Measurements from ENCODE around the gene ANKRD36B.
"Not testable (repeated sequence)": the region's sequence is repeated elsewhere in the genome, so short reads cannot be mapped to it uniquely, and the experiment has no call there.

Gene ANKRD36B

DNA sequence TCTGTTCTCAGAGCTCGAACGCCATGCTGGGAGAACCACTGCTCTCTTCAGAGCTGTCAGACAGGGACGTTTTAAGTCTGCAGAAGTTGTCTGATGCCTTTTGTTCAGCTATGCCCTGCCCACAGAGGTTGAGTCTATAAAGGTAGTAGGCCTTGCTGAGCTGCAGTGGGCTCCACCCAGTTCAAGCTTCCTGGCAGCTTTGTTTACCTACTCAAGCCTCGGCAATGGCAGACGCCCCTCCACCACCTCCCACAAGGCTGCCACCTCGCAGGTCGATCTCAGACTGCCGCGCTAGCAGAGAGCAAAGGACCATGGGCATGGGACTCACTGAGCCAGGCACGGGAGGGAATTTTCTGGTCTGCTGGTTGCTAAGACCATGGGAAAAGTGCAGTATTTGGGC lies 11.9 kb upstream of the ANKRD36B start:
- H3K4me3 Mint-ChIP-seq; DNase-seq; H3K27ac Mint-ChIP-seq; H3K4me1 Mint-ChIP-seq; H3K36me3 Mint-ChIP-seq (ENCODE audit: low read depth); H3K27me3 Mint-ChIP-seq (ENCODE audit: low read depth, poor library complexity); H3K9me3 Mint-ChIP-seq: not testable (repeated sequence)

DNA sequence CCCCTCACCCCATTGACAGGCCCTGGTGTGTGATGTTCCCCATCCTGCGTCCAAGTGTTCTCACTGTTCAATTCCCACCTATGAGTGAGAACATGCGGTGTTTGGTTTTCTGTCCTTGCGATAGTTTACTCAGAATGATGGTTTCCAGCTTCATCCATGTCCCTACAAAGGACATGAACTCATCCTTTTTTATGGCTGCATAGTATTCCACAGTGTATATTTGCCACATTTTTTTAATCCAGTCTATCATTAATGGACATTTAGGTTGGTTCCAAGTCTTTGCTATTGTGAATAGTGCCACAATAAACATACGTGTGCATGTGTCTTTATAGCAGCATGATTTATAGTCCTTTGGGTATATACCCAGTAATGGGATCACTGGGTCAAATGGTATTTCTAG lies 6.5 kb upstream of the ANKRD36B start:
- not testable (repeated sequence) for H3K4me1 Mint-ChIP-seq; H3K36me3 Mint-ChIP-seq (ENCODE audit: low read depth); H3K9me3 Mint-ChIP-seq; H3K27ac Mint-ChIP-seq; DNase-seq; H3K27me3 Mint-ChIP-seq (ENCODE audit: low read depth, poor library complexity); H3K4me3 Mint-ChIP-seq

DNA sequence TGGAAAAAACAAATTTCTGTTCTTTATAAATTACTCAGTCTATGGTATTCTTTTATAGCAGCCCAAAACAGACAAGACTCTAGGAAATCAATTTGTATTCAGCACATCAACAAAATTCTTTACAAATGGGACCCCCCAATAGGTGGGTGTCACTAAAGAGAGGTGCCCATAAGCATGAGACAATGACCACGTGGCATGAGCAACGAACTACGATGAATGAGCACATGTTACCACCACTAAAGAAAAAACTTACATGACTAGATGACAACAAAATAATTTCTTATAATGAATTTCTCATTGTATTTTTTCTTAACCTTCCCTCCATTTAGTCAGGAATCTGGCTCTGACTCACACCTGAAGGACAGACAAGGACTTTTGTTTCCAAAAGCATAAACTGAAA lies 3.8 kb upstream of the ANKRD36B start:
- H3K36me3 Mint-ChIP-seq (ENCODE audit: low read depth); H3K4me3 Mint-ChIP-seq; H3K9me3 Mint-ChIP-seq; H3K27me3 Mint-ChIP-seq (ENCODE audit: low read depth, poor library complexity); H3K27ac Mint-ChIP-seq; DNase-seq; H3K4me1 Mint-ChIP-seq: not testable (repeated sequence)

DNA sequence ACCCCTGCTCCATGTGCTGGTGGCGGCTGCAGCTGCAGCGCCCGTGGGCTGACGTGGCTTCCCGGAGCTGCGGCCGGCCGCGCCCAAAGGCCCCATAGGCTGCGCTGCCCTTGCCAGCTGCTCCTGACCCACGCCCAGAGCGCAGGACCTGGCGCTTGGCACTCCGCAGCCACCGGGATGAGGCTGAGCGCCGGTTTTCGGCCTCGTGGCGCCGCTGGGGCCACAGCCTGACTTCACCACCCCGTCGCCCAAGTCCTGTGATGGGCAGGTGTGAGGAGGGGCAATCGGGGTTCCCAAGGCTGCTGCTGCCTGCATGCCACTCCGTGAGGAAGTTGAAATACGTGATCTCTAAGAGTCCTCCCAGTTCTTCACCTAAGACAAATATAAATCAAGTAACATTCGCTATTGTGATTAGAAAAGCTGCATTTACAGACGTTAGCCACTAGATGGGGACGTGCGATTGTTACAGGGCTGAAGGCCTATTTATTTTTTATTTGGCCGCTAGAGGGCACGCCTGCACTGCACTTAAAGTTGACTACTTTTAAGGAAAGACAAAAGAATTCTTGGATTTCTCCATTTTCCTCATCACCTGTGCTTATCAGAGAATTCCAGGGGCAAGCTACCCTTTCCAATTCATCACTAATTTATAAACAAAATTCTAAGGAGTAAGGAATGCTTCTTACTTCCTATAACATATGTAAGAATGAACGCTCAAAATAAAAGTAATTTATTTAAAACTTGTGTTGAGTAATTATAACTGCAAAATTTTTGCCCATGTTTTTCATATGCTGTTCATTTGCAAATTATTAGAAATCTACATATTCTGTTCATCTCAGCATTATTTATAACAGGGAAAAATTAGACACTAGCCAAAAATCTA lies 1.1 kb upstream of the ANKRD36B start:
- H3K9me3 Mint-ChIP-seq; H3K36me3 Mint-ChIP-seq (ENCODE audit: low read depth); H3K4me1 Mint-ChIP-seq; H3K27me3 Mint-ChIP-seq (ENCODE audit: low read depth, poor library complexity): not testable (repeated sequence)
- Mint-ChIP-seq H3K27ac (peak overlapping the region; percentile 74), H3K4me3 (peak overlapping the region; percentile 88)
- peak; percentile 82 for DNase-seq
- TF ChIP-seq, protein P1, sequence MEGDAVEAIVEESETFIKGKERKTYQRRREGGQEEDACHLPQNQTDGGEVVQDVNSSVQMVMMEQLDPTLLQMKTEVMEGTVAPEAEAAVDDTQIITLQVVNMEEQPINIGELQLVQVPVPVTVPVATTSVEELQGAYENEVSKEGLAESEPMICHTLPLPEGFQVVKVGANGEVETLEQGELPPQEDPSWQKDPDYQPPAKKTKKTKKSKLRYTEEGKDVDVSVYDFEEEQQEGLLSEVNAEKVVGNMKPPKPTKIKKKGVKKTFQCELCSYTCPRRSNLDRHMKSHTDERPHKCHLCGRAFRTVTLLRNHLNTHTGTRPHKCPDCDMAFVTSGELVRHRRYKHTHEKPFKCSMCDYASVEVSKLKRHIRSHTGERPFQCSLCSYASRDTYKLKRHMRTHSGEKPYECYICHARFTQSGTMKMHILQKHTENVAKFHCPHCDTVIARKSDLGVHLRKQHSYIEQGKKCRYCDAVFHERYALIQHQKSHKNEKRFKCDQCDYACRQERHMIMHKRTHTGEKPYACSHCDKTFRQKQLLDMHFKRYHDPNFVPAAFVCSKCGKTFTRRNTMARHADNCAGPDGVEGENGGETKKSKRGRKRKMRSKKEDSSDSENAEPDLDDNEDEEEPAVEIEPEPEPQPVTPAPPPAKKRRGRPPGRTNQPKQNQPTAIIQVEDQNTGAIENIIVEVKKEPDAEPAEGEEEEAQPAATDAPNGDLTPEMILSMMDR (IDR thresholded peaks at IDR 0.05) = peak; percentile 99

DNA sequence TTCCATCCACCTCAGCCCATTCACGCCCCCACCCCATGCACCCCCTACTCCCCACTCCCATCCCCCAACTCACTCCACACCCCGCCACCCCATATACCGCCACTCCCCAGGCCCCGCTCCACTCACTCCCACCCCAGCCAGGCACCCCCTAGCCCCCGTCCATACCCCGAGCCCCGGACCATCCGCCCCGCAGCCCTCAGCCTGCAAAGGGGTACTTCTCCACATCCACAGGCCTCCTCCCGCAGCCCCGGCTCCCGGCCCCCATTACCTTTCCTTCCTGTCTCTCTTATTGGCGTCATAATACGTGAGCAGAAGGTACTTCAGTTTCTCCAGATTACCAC lies 450 bp downstream of the ANKRD36B start:
- Mint-ChIP-seq H3K27ac (peak overlapping the region; percentile 99), H3K4me3 (peak overlapping the region; percentile 100)
- H3K27me3 Mint-ChIP-seq (ENCODE audit: low read depth, poor library complexity); H3K36me3 Mint-ChIP-seq (ENCODE audit: low read depth); H3K4me1 Mint-ChIP-seq; H3K9me3 Mint-ChIP-seq: not testable (repeated sequence)
- peak; percentile 12 for DNase-seq

DNA sequence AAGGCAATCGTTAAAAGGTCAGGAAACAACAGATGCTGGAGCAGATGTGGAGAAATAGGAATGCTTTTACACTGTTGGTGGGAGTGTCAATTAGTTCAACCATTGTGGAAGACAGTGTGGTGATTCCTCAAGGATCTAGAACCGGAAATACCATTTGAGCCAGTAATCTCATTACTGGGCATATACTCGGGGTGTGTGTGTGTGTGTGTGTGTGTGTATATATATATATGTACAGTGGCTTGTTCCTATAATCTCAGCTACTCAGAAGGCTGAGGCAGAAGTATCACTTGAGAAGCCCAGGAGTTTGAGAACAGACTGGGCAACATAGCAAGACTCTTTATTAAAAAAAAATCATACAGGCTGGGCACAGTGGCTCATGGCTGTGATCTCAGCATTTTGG lies 24.0 kb downstream of the ANKRD36B start:
- not testable (repeated sequence) for H3K27me3 Mint-ChIP-seq (ENCODE audit: low read depth, poor library complexity)

DNA sequence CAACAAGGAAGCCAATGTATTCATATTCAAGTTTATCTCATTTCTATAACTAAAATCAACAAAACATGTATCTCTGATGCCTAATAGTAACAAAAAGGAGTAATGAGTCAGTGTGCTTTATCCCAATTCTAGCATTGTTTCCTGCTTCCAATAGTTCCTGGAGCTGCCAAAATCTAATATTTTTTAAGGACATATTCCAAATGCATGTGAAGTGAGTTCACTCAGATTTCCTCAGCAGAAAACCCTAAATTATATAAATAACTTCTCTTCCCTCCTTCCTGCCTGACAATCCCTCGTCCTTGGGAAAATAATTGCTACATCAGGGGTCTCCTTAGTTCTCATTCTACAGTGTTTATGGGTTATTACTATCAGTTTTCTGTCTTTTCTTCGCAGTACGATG lies 37.3 kb downstream of the ANKRD36B start:
- DNase-seq; H3K4me3 Mint-ChIP-seq; H3K27me3 Mint-ChIP-seq (ENCODE audit: low read depth, poor library complexity); H3K9me3 Mint-ChIP-seq; H3K27ac Mint-ChIP-seq; H3K4me1 Mint-ChIP-seq: not testable (repeated sequence)
- peaks cover 42% of the 10 kb centered on the region for H3K36me3 Mint-ChIP-seq (ENCODE audit: low read depth)

More for the DNA sequence above, 24.0 kb downstream of the ANKRD36B start:
- peaks cover 15% of the 10 kb centered on the region for H3K36me3 Mint-ChIP-seq (ENCODE audit: low read depth)
- not testable (repeated sequence) for H3K27ac Mint-ChIP-seq, DNase-seq, H3K4me1 Mint-ChIP-seq, H3K4me3 Mint-ChIP-seq, H3K9me3 Mint-ChIP-seq

DNA sequence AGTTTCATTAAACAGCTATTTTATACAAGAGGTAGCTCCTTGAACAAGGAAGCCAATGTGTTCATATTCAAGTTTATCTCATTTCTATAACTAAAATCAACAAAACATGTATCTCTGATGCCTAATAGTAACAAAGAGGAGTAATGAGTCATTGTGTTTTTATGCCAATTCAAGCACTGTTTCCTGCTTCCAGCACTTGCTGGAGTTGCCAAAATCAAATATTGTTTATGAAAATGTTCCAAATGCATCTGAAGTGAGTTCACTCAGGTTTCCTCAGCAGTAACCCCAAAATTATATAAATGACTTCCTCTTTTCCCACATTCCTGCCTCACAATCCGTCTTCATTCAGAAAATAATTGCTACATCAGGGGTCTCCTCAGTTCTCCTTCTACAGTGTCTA lies 39.2 kb downstream of the ANKRD36B start:
- not testable (repeated sequence) for H3K4me3 Mint-ChIP-seq; H3K9me3 Mint-ChIP-seq; DNase-seq; H3K4me1 Mint-ChIP-seq; H3K27me3 Mint-ChIP-seq (ENCODE audit: low read depth, poor library complexity); H3K27ac Mint-ChIP-seq
- peaks cover 40% of the 10 kb centered on the region for H3K36me3 Mint-ChIP-seq (ENCODE audit: low read depth)

DNA sequence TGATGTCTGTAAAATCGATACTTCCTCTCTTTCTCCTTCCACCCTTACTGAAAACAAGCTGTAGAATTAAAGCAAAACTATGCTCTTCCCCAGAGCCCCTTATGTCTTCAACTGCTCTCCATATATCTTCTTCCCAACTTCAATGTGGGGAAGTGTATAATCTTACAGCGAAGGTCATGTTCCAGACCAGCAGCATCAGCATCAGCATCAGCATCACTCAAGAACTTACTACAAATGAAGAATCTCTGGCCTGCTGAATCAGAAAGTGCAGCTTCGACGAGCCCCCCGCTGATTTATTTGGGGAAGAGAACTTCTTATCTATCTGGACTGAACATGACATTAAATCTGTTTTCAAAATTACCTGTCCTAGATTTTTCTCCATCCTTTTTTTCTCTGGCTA lies 40.6 kb downstream of the ANKRD36B start:
- not testable (repeated sequence) for H3K4me1 Mint-ChIP-seq; H3K9me3 Mint-ChIP-seq; H3K4me3 Mint-ChIP-seq; DNase-seq; H3K27me3 Mint-ChIP-seq (ENCODE audit: low read depth, poor library complexity)
- peaks cover 40% of the 10 kb centered on the region for H3K36me3 Mint-ChIP-seq (ENCODE audit: low read depth)
- H3K27ac Mint-ChIP-seq = peak overlapping the region; percentile 93

DNA sequence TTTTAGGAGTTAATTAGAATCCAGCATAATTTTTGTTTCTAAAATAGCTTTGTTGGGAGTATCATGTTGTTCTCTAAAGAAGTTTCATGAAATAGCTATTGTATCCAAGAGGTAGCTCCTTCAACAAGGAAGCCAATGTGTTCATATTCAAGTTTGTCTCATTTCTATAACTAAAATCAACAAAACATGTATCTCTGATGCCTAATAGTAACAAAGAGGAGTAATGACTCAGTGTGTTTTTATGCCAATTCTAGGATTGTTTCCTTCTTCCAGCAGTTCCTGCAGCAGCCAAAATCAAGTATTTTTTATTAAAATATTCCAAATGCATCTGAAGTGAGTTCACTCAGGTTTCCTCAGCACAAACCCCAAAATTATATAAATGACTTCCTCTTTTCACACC lies 41.1 kb downstream of the ANKRD36B start:
- Mint-ChIP-seq H3K27ac (peak overlapping the region; percentile 93), H3K36me3 (ENCODE audit: low read depth) (peaks cover 40% of the 10 kb centered on the region)
- not testable (repeated sequence) for H3K9me3 Mint-ChIP-seq; H3K4me3 Mint-ChIP-seq; H3K27me3 Mint-ChIP-seq (ENCODE audit: low read depth, poor library complexity); DNase-seq; H3K4me1 Mint-ChIP-seq

Measured in nephron progenitor cell (in vitro differentiated cells).